IMR-90 (cell line): Measurements from ENCODE around the gene CEP128.

ENCODE experiments used
- CEBPB ChIP-seq: IDR thresholded peaks from 2 replicates; pipeline ENCODE4 v1.6.1; 2012; ENCODE audit warnings: low read depth, low read length, improper control_type of control experiment
- CTCF ChIP-seq: conservative IDR thresholded peaks from 2 replicates; pipeline ENCODE4 v1.5.1; 2012; ENCODE audit warnings: mild to moderate bottlenecking, low read depth, low read length, improper control_type of control experiment
- MAFK ChIP-seq: IDR thresholded peaks from 2 replicates; pipeline ENCODE4 v1.6.1; 2012; ENCODE audit warnings: low read depth, low read length, improper control_type of control experiment
- MXI1 ChIP-seq: IDR thresholded peaks from 2 replicates; pipeline ENCODE4 v1.6.1; 2012; ENCODE audit warnings: low read depth, mild to moderate bottlenecking, low read length, moderate library complexity, borderline replicate concordance
- POLR2A ChIP-seq: IDR thresholded peaks from 2 replicates; pipeline ENCODE4 v1.6.1; 2012; ENCODE audit warnings: mild to moderate bottlenecking, low read depth, low read length
- RAD21 ChIP-seq: IDR thresholded peaks from 2 replicates; pipeline ENCODE4 v1.6.1; 2012; ENCODE audit warnings: low read length, improper control_type of control experiment
- RCOR1 ChIP-seq: IDR thresholded peaks from 2 replicates; pipeline ENCODE4 v1.6.1; 2012; ENCODE audit warnings: mild to moderate bottlenecking, low read length, improper control_type of control experiment; ENCODE audit not compliant: insufficient replicate concordance
- SMC3 ChIP-seq: fragments of 150-350 bp; IDR thresholded peaks from 2 replicates; pipeline ENCODE4 v1.6.1; 2016; ENCODE audit warnings: low read depth, mild to moderate bottlenecking, antibody characterized with exemption, low read length, moderate library complexity

GRCh38 chr14:80981156-80981555 is 39.6 kb upstream of the CEP128 start:
- no peak for TF ChIP-seq SMC3
- TF ChIP-seq CTCF: no peak
- TF ChIP-seq POLR2A: no peak
- TF ChIP-seq RAD21: no peak
- no peak for TF ChIP-seq CEBPB
- no peak for TF ChIP-seq RCOR1
- TF ChIP-seq MXI1: no peak
- no peak for TF ChIP-seq MAFK
